ENCODE measurements around the gene C16orf96.

Gene C16orf96

GRCh38 chr16:4513881-4514280, 42.3 kb upstream of the C16orf96 start:
- Histone ChIP-seq H3K4me3 (ENCODE audit: extremely low read depth, insufficient read depth, low read length, poor library complexity, severe bottlenecking) (no peak overlapping the region), H3K27ac (ENCODE audit: low read depth, low read length, severe bottlenecking) (no peak overlapping the region), H3K9me3 (ENCODE audit: control insufficient read depth, low read length) (no peaks in the 10 kb centered on the region)

GRCh38 chr16:4514606-4515005, 41.5 kb upstream of the C16orf96 start:
- Histone ChIP-seq H3K36me3 (ENCODE audit: control insufficient read depth, insufficient read depth, low read length) (peaks cover 48% of the 10 kb centered on the region), H3K9me3 (ENCODE audit: control insufficient read depth, low read length) (no peaks in the 10 kb centered on the region), H3K27ac (ENCODE audit: low read depth, low read length, severe bottlenecking) (no peak overlapping the region), H3K4me1 (ENCODE audit: control insufficient read depth, insufficient read depth, low read length, poor library complexity, severe bottlenecking) (no peaks in the 10 kb centered on the region), H3K4me3 (ENCODE audit: extremely low read depth, insufficient read depth, low read length, poor library complexity, severe bottlenecking) (no peak overlapping the region)
- 73 to 80% methylated on average over 2 of the region's 7 CpGs for WGBS, 2 experiments (ENCODE audit: insufficient coverage in 2 of 2)

More at GRCh38 chr16:4513881-4514280, 42.3 kb upstream of the C16orf96 start:
- Histone ChIP-seq H3K36me3 (ENCODE audit: control insufficient read depth, insufficient read depth, low read length) (peaks cover 56% of the 10 kb centered on the region), H3K4me1 (ENCODE audit: control insufficient read depth, insufficient read depth, low read length, poor library complexity, severe bottlenecking) (no peaks in the 10 kb centered on the region)
- WGBS, 2 experiments (ENCODE audit: insufficient coverage in 2 of 2), result 89 to 90% methylated on average over 4 to 5 of the region's 7 CpGs

GRCh38 chr16:4515611-4516233, 40.4 kb upstream of the C16orf96 start:
- H3K4me3 ChIP-seq (ENCODE audit: extremely low read depth, insufficient read depth, low read length, poor library complexity, severe bottlenecking), result no peak overlapping the region
- H3K4me1 ChIP-seq (ENCODE audit: control insufficient read depth, insufficient read depth, low read length, poor library complexity, severe bottlenecking), result no peaks in the 10 kb centered on the region
- H3K36me3 ChIP-seq (ENCODE audit: control insufficient read depth, insufficient read depth, low read length), result peaks cover 38% of the 10 kb centered on the region
- H3K9me3 ChIP-seq (ENCODE audit: control insufficient read depth, low read length), result no peaks in the 10 kb centered on the region
- H3K27ac ChIP-seq (ENCODE audit: low read depth, low read length, severe bottlenecking), result no peak overlapping the region
- WGBS, 2 experiments (ENCODE audit: insufficient coverage in 2 of 2), result 100% methylated on average over 3 of the region's 5 CpGs

- H3K4me1 ChIP-seq (ENCODE audit: control insufficient read depth, insufficient read depth, low read length, poor library complexity, severe bottlenecking), result peaks cover 6% of the 10 kb centered on the region
- no peak overlapping the region for H3K27ac ChIP-seq (ENCODE audit: low read depth, low read length, severe bottlenecking)
- H3K36me3 ChIP-seq (ENCODE audit: control insufficient read depth, insufficient read depth, low read length), result peaks cover 15% of the 10 kb centered on the region
- 57 to 62% methylated on average over 11 of the region's 12 CpGs for WGBS, 2 experiments (ENCODE audit: insufficient coverage in 2 of 2)
- H3K4me3 ChIP-seq (ENCODE audit: extremely low read depth, insufficient read depth, low read length, poor library complexity, severe bottlenecking), result no peak overlapping the region
- no peaks in the 10 kb centered on the region for H3K9me3 ChIP-seq (ENCODE audit: control insufficient read depth, low read length)
These were observed 38.1 kb upstream of the C16orf96 start for GRCh38 chr16:4517812-4518680.

- no peaks in the 10 kb centered on the region for H3K9me3 ChIP-seq (ENCODE audit: control insufficient read depth, low read length)
- H3K36me3 ChIP-seq (ENCODE audit: control insufficient read depth, insufficient read depth, low read length), result peaks cover 4% of the 10 kb centered on the region
- 81 to 85% methylated on average over 9 to 14 of the region's 15 CpGs for WGBS, 2 experiments (ENCODE audit: insufficient coverage in 2 of 2)
- H3K27ac ChIP-seq (ENCODE audit: low read depth, low read length, severe bottlenecking), result no peak overlapping the region
- H3K4me1 ChIP-seq (ENCODE audit: control insufficient read depth, insufficient read depth, low read length, poor library complexity, severe bottlenecking), result peaks cover 11% of the 10 kb centered on the region
- no peak overlapping the region for H3K4me3 ChIP-seq (ENCODE audit: extremely low read depth, insufficient read depth, low read length, poor library complexity, severe bottlenecking)
These were observed 36.7 kb upstream of the C16orf96 start for GRCh38 chr16:4519274-4520058.

- Histone ChIP-seq H3K27ac (ENCODE audit: low read depth, low read length, severe bottlenecking) (no peak overlapping the region), H3K9me3 (ENCODE audit: control insufficient read depth, low read length) (no peaks in the 10 kb centered on the region), H3K4me3 (ENCODE audit: extremely low read depth, insufficient read depth, low read length, poor library complexity, severe bottlenecking) (no peak overlapping the region), H3K36me3 (ENCODE audit: control insufficient read depth, insufficient read depth, low read length) (peaks cover 4% of the 10 kb centered on the region), H3K4me1 (ENCODE audit: control insufficient read depth, insufficient read depth, low read length, poor library complexity, severe bottlenecking) (peaks cover 11% of the 10 kb centered on the region)
- 92 to 93% methylated on average over 6 to 7 of the region's 7 CpGs for WGBS, 2 experiments (ENCODE audit: insufficient coverage in 2 of 2)
These were observed 35.2 kb upstream of the C16orf96 start for GRCh38 chr16:4520913-4521312.

- Histone ChIP-seq H3K9me3 (ENCODE audit: control insufficient read depth, low read length) (no peaks in the 10 kb centered on the region), H3K4me1 (ENCODE audit: control insufficient read depth, insufficient read depth, low read length, poor library complexity, severe bottlenecking) (peaks cover 11% of the 10 kb centered on the region), H3K27ac (ENCODE audit: low read depth, low read length, severe bottlenecking) (no peak overlapping the region), H3K4me3 (ENCODE audit: extremely low read depth, insufficient read depth, low read length, poor library complexity, severe bottlenecking) (no peak overlapping the region), H3K36me3 (ENCODE audit: control insufficient read depth, insufficient read depth, low read length) (no peaks in the 10 kb centered on the region)
- 76 to 78% methylated on average over 8 of the region's 8 CpGs for WGBS, 2 experiments (ENCODE audit: insufficient coverage in 2 of 2)
These were observed 34.0 kb upstream of the C16orf96 start for GRCh38 chr16:4522051-4522581.

GRCh38 chr16:4523686-4524085, 32.5 kb upstream of the C16orf96 start:
- H3K27ac ChIP-seq (ENCODE audit: low read depth, low read length, severe bottlenecking), result no peak overlapping the region
- H3K36me3 ChIP-seq (ENCODE audit: control insufficient read depth, insufficient read depth, low read length), result no peaks in the 10 kb centered on the region
- no peak overlapping the region for H3K4me3 ChIP-seq (ENCODE audit: extremely low read depth, insufficient read depth, low read length, poor library complexity, severe bottlenecking)
- H3K4me1 ChIP-seq (ENCODE audit: control insufficient read depth, insufficient read depth, low read length, poor library complexity, severe bottlenecking), result peaks cover 15% of the 10 kb centered on the region
- no peaks in the 10 kb centered on the region for H3K9me3 ChIP-seq (ENCODE audit: control insufficient read depth, low read length)
- WGBS, 2 experiments (ENCODE audit: insufficient coverage in 2 of 2), result 97 to 100% methylated on average over 3 to 4 of the region's 4 CpGs

- Histone ChIP-seq H3K9me3 (ENCODE audit: control insufficient read depth, low read length) (no peaks in the 10 kb centered on the region), H3K27ac (ENCODE audit: low read depth, low read length, severe bottlenecking) (no peak overlapping the region), H3K36me3 (ENCODE audit: control insufficient read depth, insufficient read depth, low read length) (no peaks in the 10 kb centered on the region), H3K4me1 (ENCODE audit: control insufficient read depth, insufficient read depth, low read length, poor library complexity, severe bottlenecking) (peaks cover 17% of the 10 kb centered on the region), H3K4me3 (ENCODE audit: extremely low read depth, insufficient read depth, low read length, poor library complexity, severe bottlenecking) (no peak overlapping the region)
These were observed 31.6 kb upstream of the C16orf96 start for GRCh38 chr16:4524571-4524970.

GRCh38 chr16:4525069-4525468, 31.1 kb upstream of the C16orf96 start:
- Histone ChIP-seq H3K4me1 (ENCODE audit: control insufficient read depth, insufficient read depth, low read length, poor library complexity, severe bottlenecking) (peaks cover 22% of the 10 kb centered on the region), H3K4me3 (ENCODE audit: extremely low read depth, insufficient read depth, low read length, poor library complexity, severe bottlenecking) (no peak overlapping the region), H3K27ac (ENCODE audit: low read depth, low read length, severe bottlenecking) (no peak overlapping the region), H3K9me3 (ENCODE audit: control insufficient read depth, low read length) (no peaks in the 10 kb centered on the region), H3K36me3 (ENCODE audit: control insufficient read depth, insufficient read depth, low read length) (no peaks in the 10 kb centered on the region)
- 87 to 89% methylated on average over 4 to 7 of the region's 7 CpGs for WGBS, 2 experiments (ENCODE audit: insufficient coverage in 2 of 2)

All from mesodermal cell (in vitro differentiated cells).